ENCODE data around the gene SPIRE1. TPM values are rescaled to one million over a fixed set of nuclear protein-coding genes. Genes with fewer than 3 reads are reported as not detected.

The SPIRE1 gene
- total and polyA plus RNA-seq, 9 donors: 7.9 to 30.2 (median 20.4) TPM

DNA sequence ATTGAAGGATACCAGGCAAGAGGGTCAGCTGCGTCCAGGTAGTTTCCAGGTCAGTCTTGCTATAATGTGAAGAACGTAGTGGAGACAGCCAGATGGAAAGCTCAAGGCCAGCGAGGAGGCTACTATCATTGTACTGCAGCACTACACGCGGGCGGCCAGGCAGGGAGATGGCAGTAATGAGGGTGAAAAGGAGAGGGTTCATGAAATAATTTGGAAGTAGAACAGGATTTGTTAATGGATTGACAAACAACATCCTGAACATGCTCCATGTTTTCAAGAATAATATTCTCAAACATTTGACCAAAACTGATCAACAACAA is 17.1 kb downstream of the SPIRE1 start:
- no peak overlapping the region for H3K27ac ChIP-seq
- intact Hi-C loops (cut with DNase I): no loop called here
- H3K36me3 ChIP-seq: no peaks in the 10 kb centered on the region
- 67 to 88% (median 72%) methylated on average over 6 of the region's 6 CpGs for WGBS, 3 donors
- DNase-seq: no peak
- H3K4me3 ChIP-seq: no peak overlapping the region
- no peaks in the 10 kb centered on the region for H3K27me3 ChIP-seq
- no peaks in the 10 kb centered on the region for H3K9me3 ChIP-seq
- H3K4me1 ChIP-seq (ENCODE audit: insufficient read depth): peaks cover 3% of the 10 kb centered on the region
- TF ChIP-seq, protein P1, sequence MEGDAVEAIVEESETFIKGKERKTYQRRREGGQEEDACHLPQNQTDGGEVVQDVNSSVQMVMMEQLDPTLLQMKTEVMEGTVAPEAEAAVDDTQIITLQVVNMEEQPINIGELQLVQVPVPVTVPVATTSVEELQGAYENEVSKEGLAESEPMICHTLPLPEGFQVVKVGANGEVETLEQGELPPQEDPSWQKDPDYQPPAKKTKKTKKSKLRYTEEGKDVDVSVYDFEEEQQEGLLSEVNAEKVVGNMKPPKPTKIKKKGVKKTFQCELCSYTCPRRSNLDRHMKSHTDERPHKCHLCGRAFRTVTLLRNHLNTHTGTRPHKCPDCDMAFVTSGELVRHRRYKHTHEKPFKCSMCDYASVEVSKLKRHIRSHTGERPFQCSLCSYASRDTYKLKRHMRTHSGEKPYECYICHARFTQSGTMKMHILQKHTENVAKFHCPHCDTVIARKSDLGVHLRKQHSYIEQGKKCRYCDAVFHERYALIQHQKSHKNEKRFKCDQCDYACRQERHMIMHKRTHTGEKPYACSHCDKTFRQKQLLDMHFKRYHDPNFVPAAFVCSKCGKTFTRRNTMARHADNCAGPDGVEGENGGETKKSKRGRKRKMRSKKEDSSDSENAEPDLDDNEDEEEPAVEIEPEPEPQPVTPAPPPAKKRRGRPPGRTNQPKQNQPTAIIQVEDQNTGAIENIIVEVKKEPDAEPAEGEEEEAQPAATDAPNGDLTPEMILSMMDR (IDR thresholded peaks at IDR 0.05): no peak
- TF ChIP-seq EP300 (IDR thresholded peaks at IDR 0.05) (no peak), POLR2A (IDR thresholded peaks at IDR 0.05) (no peak)

GRCh38 chr18:12639990-12640880 is 17.7 kb downstream of the SPIRE1 start:
- H3K9me3 ChIP-seq: no peaks in the 10 kb centered on the region
- H3K4me3 ChIP-seq: no peak overlapping the region
- intact Hi-C loops (cut with DNase I): no loop called here
- peaks cover under 1% of the 10 kb centered on the region for H3K4me1 ChIP-seq (ENCODE audit: insufficient read depth)
- WGBS, 3 donors: 67 to 77% (median 76%) methylated on average over 5 of the region's 5 CpGs
- no peaks in the 10 kb centered on the region for H3K36me3 ChIP-seq
- no peaks in the 10 kb centered on the region for H3K27me3 ChIP-seq
- DNase-seq: no peak
- no peak for TF ChIP-seq POLR2A (IDR thresholded peaks at IDR 0.05)
- TF ChIP-seq, protein P1 (IDR thresholded peaks at IDR 0.05): no peak
- TF ChIP-seq EP300 (IDR thresholded peaks at IDR 0.05): no peak
- no peak overlapping the region for H3K27ac ChIP-seq

DNA sequence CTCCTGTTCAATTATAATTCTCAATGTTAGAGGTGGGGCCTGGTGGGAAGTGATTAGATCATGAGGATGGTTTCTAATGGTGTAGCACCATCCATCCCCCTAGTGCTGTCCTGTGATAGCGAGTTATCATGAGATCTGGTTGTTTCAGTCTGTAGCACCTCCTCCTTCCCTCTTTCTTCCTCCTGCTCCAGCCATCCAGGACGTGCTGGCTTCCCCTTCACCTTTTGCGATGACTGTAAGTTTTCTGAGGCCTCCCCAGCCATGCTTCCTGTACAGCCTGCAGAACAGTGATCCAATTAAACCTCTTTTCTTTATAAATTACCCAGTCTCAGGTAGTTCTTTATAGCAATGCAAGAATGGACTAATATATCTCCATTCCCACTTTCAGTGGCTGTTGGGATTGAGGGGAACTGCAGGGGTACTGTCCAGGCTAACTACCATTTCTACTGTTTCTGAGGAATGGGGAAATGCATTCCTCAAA is 19.2 kb downstream of the SPIRE1 start:
- intact Hi-C loops (cut with DNase I): no loop called here
- 65 to 81% (median 80%) methylated on average over 3 of the region's 3 CpGs for WGBS, 3 donors
- no peaks in the 10 kb centered on the region for H3K9me3 ChIP-seq
- H3K4me3 ChIP-seq: no peak overlapping the region
- TF ChIP-seq EP300 (IDR thresholded peaks at IDR 0.05) (no peak), POLR2A (IDR thresholded peaks at IDR 0.05) (no peak)
- no peaks in the 10 kb centered on the region for H3K27me3 ChIP-seq
- no peak for DNase-seq
- no peaks in the 10 kb centered on the region for H3K36me3 ChIP-seq
- H3K4me1 ChIP-seq (ENCODE audit: insufficient read depth): no peaks in the 10 kb centered on the region
- H3K27ac ChIP-seq: no peak overlapping the region

- intact Hi-C loops (cut with DNase I): no loop called here
- H3K36me3 ChIP-seq: no peaks in the 10 kb centered on the region
- no peak overlapping the region for H3K4me3 ChIP-seq
- no peaks in the 10 kb centered on the region for H3K9me3 ChIP-seq
- TF ChIP-seq, protein P1 (IDR thresholded peaks at IDR 0.05): no peak
- TF ChIP-seq POLR2A (IDR thresholded peaks at IDR 0.05): no peak
- TF ChIP-seq EP300 (IDR thresholded peaks at IDR 0.05): no peak
- H3K27me3 ChIP-seq: no peaks in the 10 kb centered on the region
- DNase-seq: no peak
- 97 to 98% (median 97%) methylated on average over 4 of the region's 4 CpGs for WGBS, 3 donors
- no peaks in the 10 kb centered on the region for H3K4me1 ChIP-seq (ENCODE audit: insufficient read depth)
- no peak overlapping the region for H3K27ac ChIP-seq
These were observed 19.8 kb downstream of the SPIRE1 start for GRCh38 chr18:12637901-12638643.

Data from ovary (tissue), 9 donors.